Adrenal gland (tissue), 5 donors: ENCODE results near the gene NTHL1.

Experiments
- POLR2A ChIP-seq, 2 donors: fragments of 450-650 bp; IDR thresholded peaks; one replicate each; pipeline ENCODE4 v1.6.1; 2017; ENCODE audit warnings: antibody characterized with exemption in 2 of 2, mild to moderate bottlenecking in 2 of 2, moderate library complexity in 1 of 2
- TF ChIP-seq, protein P1 (sequence below), 6 experiments: fragments of 450-650 bp in 4 of 6; fragments of 200-600 bp in 2 of 6; sonication (generic) in 1 of 6; IDR thresholded peaks; 1 replicate in 5 of 6; 2 replicates in 1 of 6; pipeline versions ENCODE4 v1.5.1 to v1.8.0; 2016 to 2021; ENCODE audit warnings: antibody characterized with exemption in 6 of 6, mild to moderate bottlenecking in 2 of 6, moderate library complexity in 1 of 6
- donor health status: DM: no; HTN: no; CAD: no.

DNA sequence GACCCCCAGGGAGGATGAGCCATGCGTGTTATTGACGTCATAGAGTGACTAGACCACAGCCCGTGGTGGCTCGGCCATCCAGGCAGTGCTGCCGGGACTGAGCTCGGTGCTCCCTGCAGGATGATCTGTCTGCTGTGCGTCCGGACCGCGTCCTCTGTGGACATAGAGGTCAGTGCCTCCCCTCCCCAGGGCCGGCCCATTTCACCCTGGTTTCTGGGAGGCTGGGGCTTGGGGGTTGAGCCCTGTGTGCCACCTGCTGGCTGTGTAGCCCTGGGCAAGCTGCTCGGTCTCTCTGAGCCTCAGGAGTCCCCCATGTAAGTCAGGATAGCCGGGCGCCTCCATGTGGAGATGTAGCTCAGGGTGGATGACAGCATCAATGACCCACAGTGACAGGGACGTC, 8.4 kb upstream of the NTHL1 start:
- TF ChIP-seq, protein P1, sequence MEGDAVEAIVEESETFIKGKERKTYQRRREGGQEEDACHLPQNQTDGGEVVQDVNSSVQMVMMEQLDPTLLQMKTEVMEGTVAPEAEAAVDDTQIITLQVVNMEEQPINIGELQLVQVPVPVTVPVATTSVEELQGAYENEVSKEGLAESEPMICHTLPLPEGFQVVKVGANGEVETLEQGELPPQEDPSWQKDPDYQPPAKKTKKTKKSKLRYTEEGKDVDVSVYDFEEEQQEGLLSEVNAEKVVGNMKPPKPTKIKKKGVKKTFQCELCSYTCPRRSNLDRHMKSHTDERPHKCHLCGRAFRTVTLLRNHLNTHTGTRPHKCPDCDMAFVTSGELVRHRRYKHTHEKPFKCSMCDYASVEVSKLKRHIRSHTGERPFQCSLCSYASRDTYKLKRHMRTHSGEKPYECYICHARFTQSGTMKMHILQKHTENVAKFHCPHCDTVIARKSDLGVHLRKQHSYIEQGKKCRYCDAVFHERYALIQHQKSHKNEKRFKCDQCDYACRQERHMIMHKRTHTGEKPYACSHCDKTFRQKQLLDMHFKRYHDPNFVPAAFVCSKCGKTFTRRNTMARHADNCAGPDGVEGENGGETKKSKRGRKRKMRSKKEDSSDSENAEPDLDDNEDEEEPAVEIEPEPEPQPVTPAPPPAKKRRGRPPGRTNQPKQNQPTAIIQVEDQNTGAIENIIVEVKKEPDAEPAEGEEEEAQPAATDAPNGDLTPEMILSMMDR (IDR thresholded peaks at IDR 0.05): no peak
- no peak for TF ChIP-seq POLR2A (IDR thresholded peaks at IDR 0.05)
